HG02938 (cell line): Measurements from ENCODE around the gene HNRNPH3.

Source experiments
- ATAC-seq: cut with Tn5 transposase; IDR thresholded peaks from one replicate; pipeline ENCODE4 v1.9.1; 2021; ENCODE audit warnings: mild to moderate bottlenecking, moderate library complexity; ENCODE audit not compliant: unreplicated experiment

HNRNPH3 gene

DNA sequence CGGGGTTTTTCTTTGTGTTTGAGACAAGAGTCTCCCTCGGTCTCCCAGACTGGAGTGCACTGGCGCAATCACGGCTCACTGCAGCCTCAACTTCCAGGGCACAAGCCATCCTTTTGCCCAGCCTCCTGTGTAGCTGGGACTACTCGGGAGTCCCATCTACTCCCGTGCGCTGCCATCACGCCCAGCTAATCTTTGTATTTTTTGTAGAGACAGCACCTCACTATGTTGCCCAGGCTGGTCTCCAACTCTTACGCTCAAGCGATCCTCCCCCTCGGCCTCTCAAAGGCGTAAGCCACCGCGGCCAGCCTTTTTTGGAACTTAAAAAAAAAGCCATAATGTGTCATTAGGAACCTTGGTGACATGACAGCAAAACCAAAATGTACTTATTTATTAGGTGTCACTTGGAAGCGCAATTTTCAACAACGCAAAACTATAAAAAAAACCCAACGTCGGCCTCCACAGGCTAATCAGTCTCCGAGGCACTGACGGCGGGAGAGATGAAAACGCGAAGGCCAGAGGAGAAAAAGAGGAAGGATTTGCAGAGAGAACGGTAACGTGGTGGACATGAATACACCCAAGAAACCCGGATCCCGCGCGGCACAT, 911 bp upstream of the HNRNPH3 start:
- no peak for ATAC-seq

DNA sequence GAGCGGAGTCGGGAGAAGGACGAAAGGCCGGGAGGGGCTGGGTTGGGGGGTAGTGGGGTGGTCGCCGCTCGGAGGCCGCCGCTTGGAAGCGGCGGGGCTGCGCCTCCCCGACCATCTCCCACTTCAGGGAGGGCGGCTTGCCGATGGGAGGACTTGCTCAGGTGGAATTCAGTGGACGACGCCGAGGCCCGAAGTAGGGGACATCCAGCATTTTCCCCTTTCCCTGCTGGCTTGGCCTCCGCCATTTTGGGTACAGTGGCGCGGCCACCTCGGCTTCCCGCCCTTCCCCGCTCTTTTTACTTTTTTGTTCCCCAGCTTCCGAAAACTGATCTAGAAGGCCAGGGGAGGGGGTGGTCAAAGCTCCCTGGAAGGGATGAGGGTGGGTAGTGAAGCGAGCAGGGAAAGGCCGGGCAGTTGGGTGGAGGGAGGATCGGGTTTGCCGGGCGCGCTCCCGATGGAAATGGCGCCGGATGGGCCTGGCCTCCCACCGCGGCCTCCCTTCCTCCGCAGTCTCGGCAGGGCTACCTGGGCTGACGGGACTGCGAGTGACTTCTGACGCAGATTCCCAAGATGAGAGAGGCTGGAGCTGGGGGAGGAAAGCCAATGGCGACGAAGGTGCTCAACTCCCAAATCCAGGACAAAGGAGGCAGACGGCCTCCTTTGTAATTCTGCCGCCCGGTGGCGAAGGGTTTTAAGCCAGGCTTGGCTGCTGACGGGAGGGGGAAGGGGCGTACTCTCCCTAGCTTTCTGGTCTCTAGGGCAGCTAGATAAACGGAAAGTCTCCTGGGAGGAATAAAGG, 594 bp downstream of the HNRNPH3 start, which contains the start of gene PBLD:
Gene PBLD (minus strand): TSS at position 670 of the 799 bp plus-strand sequence. CDS start 26,084 bp downstream, outside the sequence.
- peak; percentile 15 for ATAC-seq

GRCh38 chr10:68333058-68333395, 1.2 kb downstream of the HNRNPH3 start:
- no peak for ATAC-seq

GRCh38 chr10:68333440-68334431, 1.9 kb downstream of the HNRNPH3 start:
- ATAC-seq: no peak

DNA sequence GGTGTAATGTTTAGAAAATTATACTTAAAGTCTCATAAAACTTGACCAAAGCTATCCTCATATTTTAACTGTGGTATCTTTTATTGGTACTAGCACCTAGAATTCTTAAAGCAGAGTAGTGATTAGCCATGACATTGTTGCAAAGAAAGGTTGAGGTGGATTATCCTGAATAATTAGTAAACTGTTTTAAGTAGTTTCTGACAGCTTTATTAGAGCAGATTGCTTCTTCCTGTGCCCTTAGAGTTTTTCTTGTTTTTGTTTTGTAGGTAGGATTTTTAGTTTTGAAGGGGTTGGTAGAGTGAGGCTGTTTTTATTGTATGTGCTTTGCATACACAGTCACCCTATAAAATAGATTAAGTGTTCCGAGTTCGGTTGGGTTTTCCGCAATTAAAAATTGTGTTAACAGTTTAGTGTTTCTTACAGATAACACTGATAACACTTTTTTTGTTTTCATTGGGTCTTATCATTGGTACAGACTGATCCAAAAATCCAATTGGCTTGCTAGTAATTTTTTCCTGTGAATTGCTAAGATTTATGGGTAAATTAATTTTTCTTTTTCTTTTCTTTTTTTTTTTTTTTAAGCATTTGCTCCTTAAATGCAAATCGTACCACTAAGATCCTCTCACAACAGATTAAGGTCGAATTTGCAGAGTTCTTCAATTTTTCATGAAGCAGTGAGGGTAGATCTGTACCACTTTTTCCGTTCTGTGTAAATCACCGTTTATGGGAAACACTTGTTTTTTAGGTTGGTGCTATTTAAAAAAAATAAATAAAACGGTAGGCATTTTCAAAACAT, 3.0 kb downstream of the HNRNPH3 start:
- ATAC-seq: no peak

DNA sequence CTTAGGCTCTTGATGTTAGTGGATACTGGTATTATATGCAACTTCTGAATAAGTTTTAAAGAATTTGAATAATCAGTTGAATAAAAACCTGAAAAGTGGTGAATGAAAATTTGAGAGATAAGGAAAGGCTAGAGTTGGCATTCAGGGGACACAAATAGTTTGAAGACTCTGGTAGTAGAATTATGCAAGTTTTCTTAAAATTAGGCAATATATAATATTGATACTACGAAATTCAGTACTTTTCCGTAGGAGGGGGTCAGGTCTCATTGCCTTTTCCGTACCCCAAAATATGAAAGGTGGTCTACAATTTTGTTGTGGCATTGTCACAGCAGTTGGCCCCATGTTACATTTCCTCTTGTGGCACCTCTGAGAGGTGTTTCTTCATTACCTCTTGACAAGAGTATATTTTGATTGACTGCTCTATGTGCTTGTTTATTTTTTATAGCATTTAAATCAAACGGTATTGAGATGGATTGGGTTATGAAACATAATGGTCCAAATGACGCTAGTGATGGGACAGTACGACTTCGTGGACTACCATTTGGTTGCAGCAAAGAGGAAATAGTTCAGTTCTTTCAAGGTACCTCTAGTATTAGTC, 5.0 kb downstream of the HNRNPH3 start:
- ATAC-seq: no peak

- no peak for ATAC-seq
These were observed 8.7 kb downstream of the HNRNPH3 start for GRCh38 chr10:68340358-68341080.

DNA sequence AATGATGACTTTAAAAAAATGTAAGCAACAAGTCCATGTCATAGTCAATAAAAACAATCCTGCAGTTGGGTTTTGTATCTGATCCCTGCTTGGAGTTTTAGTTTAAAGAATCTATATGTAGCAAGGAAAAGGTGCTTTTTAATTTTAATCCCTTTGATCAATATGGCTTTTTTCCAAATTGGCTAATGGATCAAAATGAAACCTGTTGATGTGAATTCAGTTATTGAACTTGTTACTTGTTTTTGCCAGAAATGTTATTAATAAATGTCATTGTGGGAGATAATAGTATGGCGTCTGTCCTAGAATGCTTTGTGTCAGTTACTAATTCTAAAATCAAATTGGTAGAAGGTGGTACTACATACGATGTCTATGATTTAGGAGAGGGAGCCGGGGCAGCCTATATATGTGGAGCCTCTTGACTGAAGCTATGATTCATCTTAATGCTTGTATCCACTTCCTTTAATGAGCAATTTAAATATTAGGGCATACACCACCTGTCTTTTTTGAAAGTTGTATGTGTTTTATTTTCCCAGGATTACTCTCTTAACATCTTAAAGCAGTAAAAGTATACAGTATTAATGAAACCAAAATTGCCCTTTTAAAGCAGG, 11.1 kb downstream of the HNRNPH3 start:
- no peak for ATAC-seq

DNA sequence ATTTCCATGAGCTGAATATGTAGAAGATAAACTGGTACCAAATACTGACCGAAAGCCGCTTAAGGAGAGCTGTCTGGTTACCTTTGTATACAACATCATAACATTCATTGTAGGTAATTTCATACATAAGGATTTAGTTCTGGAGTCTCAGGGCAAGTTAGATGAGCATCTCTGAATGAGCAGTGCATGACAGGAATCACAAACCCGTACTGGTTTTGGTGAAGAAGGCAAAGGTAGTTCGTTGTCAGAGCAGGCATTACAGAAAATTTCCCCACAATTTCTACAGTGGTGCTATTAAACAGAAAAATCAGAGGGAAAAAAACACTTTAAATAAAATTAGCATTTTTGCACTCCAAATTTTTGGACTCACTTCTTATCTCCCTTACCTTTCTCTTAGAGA, 13.8 kb downstream of the HNRNPH3 start:
- no peak for ATAC-seq

GRCh38 chr10:68346774-68347173, 14.9 kb downstream of the HNRNPH3 start:
- no peak for ATAC-seq

- no peak for ATAC-seq
These were observed 16.4 kb downstream of the HNRNPH3 start for GRCh38 chr10:68348265-68348741.

DNA sequence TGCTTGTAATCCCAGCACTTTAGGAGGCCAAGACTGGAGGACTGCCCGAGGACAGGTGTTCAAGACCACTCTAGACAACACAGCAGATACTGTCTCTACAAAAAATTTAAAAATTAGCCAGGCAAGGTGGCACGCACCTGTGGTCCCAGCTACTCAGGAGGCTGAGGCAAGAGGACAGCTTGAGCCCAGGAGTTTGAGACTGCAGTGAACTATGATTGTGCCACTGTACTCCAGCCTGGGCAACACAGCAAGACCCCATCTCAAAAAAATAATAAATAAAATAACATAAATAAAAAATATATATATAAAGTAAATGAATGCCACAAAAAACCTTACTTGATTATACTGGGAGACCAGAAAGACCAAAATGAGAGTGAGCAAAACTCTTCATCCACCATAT, 21.7 kb downstream of the HNRNPH3 start:
- no peak for ATAC-seq

GRCh38 chr10:68359189-68359588, 27.3 kb downstream of the HNRNPH3 start:
- ATAC-seq: no peak

- no peak for ATAC-seq
These were observed 30.7 kb downstream of the HNRNPH3 start for GRCh38 chr10:68362590-68362989.

GRCh38 chr10:68364101-68364886, 32.4 kb downstream of the HNRNPH3 start:
- ATAC-seq: no peak

- ATAC-seq: no peak
These were observed 33.7 kb downstream of the HNRNPH3 start for GRCh38 chr10:68365611-68366010.

GRCh38 chr10:68366600-68366999, 34.7 kb downstream of the HNRNPH3 start:
- no peak for ATAC-seq

GRCh38 chr10:68367121-68367520, 35.3 kb downstream of the HNRNPH3 start:
- no peak for ATAC-seq
